Uterus (tissue), 2 donors: ENCODE results near the gene EYA3.

Experiments
- CTCF ChIP-seq, 4 experiments: fragments of 200-600 bp in 2 of 4; fragments of 450-650 bp in 2 of 4; sonication (generic) in 2 of 4; IDR thresholded peaks; one replicate each; pipeline ENCODE4 v1.5.1; 2016 to 2019; ENCODE audit warnings: antibody characterized with exemption in 4 of 4, mild to moderate bottlenecking in 2 of 4, moderate library complexity in 1 of 4
- POLR2A ChIP-seq, 2 donors: fragments of 450-650 bp; IDR thresholded peaks; one replicate each; pipeline ENCODE4 v1.6.1; 2016; ENCODE audit warnings: antibody characterized with exemption in 2 of 2, mild to moderate bottlenecking in 1 of 2, moderate library complexity in 1 of 2

GRCh38 chr1:28058971-28059878 lies 29.2 kb downstream of the EYA3 start:
- TF ChIP-seq CTCF (IDR thresholded peaks at IDR 0.05) (no peak), POLR2A (IDR thresholded peaks at IDR 0.05) (no peak)
